Measurements from ENCODE around the gene RET.
"Not testable (repeated sequence)": the region's sequence is repeated elsewhere in the genome, so short reads cannot be mapped to it uniquely, and the experiment has no call there.

Gene RET

GRCh38 chr10:43135656-43136055, 58.8 kb downstream of the RET start:
- no peak for DNase-seq (ENCODE audit: low spot score)

DNA sequence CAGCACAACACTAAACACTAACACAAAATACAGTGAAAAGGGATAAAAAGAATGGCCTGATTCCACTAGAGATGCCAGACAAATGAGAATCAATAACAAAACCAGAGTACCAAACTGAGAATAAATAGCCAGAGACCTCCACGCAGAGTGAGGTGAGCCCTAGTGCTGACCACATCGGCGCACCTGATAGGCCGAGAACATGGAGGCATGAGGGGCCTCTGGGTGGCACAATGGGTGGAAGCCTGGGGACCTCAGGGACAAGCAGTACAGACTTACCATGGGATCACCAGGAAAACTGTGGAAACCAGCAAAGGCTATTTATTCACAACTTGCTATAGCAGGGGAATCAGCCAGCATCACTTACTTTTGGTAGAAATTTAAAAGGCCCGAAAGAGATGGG, 59.6 kb downstream of the RET start:
- no peak for DNase-seq (ENCODE audit: low spot score)

GRCh38 chr10:43136995-43137716, 60.3 kb downstream of the RET start:
- DNase-seq (ENCODE audit: low spot score): no peak

- peak; percentile 34 for DNase-seq (ENCODE audit: low spot score)
These were observed 60.8 kb downstream of the RET start for GRCh38 chr10:43137717-43138020.

DNA sequence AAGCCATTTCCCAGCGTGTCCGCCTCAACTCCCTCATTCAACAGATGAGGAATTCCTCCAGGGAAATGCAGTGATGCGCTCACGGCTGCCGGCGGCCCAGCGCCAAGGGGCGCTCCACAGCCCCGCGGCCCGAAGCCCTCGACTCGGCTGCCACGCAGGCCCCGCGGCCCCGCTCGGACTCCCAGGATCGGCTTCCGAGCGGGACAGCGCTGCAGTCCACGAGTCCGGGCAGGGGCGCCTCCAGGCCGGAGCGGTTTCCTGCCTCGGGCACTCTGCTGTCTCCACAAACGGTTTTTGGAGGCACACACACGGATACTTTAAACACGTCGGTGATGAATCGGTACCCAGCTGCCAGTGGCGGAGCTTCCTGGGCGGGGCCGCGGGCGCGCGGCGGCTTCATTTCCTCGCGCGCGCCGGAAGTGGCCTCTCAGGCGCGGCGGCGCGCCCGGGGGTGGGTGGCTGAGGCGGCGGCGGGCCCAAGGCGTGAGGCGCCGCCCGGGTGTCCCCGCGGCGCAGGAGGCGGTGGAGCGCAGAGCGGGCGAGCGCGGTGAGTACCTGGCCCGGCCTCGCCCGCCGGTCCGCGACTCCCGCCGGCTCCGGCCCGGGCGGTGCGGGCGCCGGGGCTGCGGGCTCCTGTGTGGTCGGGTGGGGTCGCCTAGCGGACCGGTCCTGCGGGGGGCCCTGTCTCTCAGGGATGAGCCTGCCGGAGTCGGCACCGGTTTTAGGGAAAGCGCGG, 61.3 kb downstream of the RET start, which contains the start of gene CSGALNACT2:
Gene CSGALNACT2, plus strand, starts transcription at position 425 of the 736 bp plus-strand sequence. CDS start 16,705 bp downstream, outside the sequence.
- DNase-seq (ENCODE audit: low spot score): peak; percentile 90

- DNase-seq (ENCODE audit: low spot score): peak; percentile 69
These were observed 61.9 kb downstream of the RET start for GRCh38 chr10:43138757-43139241.

GRCh38 chr10:43141421-43141820, 64.6 kb downstream of the RET start:
- DNase-seq (ENCODE audit: low spot score): no peak

- no peak for DNase-seq (ENCODE audit: low spot score)
These were observed 68.4 kb downstream of the RET start for GRCh38 chr10:43145311-43145710.

DNA sequence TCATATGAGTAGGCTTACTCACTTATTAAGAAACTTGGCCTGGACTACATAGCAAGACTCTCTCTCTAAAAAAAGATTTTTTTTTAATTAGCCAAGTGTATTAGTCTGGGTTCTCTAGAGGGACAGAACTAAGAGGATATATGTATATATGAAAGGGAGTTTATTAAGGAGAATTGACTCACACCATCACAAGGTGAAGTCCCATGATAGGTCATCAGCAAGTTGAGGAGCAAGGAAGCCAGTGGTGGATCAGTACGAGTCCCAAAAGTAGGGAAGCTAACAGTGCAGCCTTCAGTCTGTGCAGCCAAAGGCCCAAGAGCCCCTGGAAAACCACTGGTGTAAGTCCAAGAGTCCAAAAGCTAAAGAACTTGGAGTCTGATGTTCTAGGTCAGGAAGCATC, 69.1 kb downstream of the RET start:
- not testable (repeated sequence) for DNase-seq (ENCODE audit: low spot score)

DNA sequence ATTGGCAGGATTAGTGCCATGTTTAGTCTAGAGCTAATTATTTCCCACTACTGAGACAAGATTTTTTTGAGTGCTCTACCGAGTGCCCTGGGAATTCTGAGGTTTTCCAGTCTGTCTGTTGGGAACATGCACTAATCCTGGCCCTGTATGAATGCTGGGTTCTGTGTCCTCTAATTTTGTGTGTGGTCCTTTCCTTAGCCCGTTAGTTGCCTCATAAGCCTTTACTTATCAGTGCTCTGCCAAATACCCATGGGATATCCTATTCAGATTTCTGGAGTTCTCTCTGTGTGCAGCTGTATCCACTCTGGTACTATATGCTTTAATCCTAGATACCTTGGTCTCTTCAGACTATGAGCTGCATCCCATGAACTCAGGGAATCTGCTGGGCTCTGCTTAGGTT, 74.5 kb downstream of the RET start:
- DNase-seq (ENCODE audit: low spot score): no peak

DNA sequence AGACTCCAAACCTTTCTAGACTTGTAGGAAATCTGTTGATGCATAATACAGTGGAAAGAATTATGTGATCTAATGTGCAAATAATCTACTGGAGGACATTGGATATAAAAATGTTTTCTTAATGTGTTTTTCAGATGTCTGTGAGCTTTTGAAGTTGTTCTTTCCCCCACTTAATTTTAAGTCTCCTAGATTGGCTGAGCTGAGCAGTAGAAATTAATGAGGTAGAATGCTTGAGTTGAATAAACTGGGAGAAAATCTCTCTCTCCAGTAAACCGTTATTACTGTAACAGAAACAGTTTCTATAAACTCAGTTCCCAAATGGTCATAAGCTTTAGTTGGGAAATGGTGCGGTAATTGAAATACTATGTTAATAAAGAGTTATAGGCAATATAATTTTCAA, 77.0 kb downstream of the RET start:
- no peak for DNase-seq (ENCODE audit: low spot score)

- no peak for DNase-seq (ENCODE audit: low spot score)
These were observed 78.4 kb downstream of the RET start for GRCh38 chr10:43155221-43155620.

DNA sequence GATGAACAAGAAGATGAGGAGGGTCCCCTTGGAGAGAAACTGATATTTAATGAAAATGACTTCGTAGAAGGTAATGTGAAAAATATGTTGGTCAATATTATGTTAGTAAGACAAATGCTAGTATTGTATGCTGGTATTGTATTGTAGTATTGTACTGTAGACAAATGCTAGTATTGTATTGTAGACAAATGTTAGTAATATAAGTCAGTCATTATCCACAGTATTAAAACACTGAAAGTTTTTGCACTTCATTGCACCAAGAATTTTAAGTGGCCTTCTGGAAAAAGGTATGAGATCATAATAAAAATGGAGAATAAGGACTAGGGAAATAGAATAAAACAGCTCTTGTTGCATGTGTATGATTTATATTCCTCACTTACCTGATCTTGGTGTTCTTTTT, 78.9 kb downstream of the RET start:
- DNase-seq (ENCODE audit: low spot score): no peak

GRCh38 chr10:43156590-43157341, 79.9 kb downstream of the RET start:
- no peak for DNase-seq (ENCODE audit: low spot score)

DNA sequence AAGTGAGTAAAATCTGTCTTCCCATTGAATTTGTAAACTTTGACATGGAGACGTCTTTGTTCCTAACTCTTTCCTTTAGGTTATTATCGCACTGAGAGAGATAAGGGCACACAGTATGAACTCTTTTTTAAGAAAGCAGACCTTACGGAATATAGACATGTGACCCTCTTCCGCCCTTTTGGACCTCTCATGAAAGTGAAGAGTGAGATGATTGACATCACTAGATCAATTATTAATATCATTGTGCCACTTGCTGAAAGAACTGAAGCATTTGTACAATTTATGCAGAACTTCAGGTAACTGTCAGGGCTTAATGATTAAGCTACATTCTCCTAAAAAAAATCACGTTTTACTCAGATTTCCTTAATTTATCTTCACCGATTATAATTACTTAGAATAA, 81.8 kb downstream of the RET start:
- no peak for DNase-seq (ENCODE audit: low spot score)

DNA sequence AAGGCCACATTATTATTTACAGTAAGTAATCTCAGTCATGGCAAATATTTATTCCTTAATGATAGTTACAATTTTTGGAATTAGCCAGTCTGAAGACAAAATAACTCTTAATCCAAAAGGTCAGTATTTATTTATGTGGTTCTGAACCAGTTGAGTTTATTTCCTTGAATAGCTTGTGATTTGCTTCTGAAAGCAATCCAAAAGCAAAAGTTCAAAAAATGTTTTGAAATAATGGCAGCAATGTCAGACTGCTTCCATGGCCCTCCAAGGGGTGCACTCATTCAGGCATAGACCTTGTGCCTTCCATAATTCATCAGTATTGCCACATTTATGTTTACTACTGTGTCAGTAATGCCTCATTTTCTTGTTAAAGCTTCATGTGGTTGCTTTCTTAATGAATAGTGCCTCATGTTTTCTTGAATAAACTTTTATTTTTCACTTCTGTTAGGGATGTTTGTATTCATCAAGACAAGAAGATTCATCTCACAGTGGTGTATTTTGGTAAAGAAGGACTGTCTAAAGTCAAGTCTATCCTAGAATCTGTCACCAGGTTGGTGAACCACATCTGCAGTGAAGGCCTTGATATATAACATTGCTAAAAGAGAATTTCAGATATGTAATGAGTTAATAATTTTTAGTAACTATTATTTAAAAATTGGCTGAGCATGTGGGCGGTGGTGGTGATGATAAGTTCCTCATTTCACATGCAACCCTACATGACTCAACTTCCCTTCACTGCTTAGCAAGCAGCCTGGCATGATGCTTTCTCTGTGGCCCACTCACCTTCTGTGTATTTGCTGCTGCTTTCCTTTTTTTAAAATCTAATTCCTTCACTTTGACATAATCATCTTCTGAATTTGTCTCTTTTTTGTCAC, 83.4 kb downstream of the RET start:
- DNase-seq (ENCODE audit: low spot score): peak; percentile 46

DNA sequence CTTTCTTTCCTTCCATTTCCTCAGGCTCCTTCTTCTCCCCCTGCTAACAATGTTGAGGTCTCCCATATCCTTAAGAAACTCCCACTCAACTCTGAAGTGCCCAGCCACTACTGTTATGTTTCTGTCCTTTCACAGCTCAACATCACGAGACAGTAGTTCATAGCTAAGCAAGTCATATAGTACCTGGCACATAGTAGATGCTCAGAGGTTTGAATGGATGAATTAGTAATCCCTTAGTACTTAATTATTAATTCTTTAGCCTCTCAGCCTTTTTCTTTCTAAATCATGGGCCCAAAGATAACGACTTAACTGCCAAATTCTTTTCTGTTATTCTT, 84.0 kb downstream of the RET start:
- peak; percentile 67 for DNase-seq (ENCODE audit: low spot score)

DNA sequence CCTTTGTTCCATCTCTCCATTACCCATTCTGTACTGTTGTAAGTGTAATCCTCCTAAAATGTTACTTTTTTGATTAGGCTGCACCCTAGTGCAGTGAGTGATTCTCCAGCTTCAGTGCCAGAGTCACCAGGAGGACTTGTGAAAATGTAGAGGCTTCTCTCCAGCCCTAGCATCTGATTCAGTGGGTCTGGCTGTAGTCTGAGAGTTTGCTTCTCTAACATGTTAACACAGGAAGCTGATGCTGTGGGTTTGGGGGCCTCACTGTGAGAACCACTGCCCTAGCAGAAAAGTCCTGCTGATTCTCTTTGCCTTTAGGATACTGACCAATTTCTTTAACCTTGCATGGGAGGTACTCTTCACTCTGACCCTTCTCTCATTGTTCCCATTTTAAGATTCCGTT, 85.7 kb downstream of the RET start:
- no peak for DNase-seq (ENCODE audit: low spot score)

DNA sequence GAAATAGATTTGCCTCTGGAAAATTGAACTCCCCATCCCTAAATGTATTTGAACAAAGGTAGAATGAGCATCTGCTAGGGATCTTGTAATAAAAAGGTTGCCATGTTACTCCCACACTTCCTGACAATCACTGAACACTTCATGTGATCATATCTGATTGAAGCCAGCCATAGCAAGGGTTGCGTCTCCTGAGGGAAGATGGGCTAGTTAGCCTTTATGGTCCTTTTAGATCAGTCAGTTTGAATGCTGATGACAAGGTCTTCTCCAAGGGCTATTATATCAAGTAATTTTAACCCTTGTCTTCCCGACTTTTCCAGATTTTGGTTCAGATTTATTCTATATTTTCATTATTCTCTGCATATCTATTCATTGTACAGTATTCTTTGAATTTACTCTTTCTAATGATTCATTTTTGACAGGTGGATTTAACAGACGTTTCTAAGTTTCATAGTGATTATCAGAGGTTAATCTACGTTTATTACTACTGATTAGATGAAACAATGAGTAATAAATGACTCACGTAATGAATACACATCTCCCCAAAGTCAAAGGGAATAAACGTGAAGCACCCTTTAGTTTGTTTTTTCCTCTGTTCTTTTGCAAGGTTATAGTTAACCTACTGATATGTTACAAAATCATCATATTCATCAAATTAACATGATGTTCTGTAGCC, 89.5 kb downstream of the RET start:
- peak; percentile 40 for DNase-seq (ENCODE audit: low spot score)

- DNase-seq (ENCODE audit: low spot score): no peak
These were observed 90.1 kb downstream of the RET start for GRCh38 chr10:43166880-43167497.

DNA sequence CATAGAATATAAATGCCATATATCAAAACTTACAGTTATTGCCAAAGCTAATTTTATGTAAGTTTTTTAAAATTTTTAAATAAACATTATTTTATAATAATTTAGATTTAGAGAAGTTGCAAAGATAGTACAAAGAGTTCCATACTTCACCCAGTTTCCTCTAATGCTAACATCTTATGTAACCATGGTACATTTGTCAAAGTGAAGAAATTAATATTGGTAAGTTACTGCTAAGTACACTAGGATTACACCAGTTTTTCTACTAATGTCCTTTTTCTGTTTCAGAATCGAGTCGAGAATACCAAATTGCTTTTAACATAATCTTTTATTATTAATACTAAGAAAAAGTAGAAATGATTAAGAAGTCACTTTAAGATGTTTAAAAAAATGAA, 90.6 kb downstream of the RET start:
- DNase-seq (ENCODE audit: low spot score): no peak
